ENCODE results near the gene PDCD6IP. TPM values are rescaled to one million over a fixed set of nuclear protein-coding genes. Genes with fewer than 3 reads are reported as not detected.
"Not testable (repeated sequence)": the region's sequence is repeated elsewhere in the genome, so short reads cannot be mapped to it uniquely, and the experiment has no call there.

Gene PDCD6IP
- total RNA-seq, 1 experiment from 2014 or later = 40.1 TPM

DNA sequence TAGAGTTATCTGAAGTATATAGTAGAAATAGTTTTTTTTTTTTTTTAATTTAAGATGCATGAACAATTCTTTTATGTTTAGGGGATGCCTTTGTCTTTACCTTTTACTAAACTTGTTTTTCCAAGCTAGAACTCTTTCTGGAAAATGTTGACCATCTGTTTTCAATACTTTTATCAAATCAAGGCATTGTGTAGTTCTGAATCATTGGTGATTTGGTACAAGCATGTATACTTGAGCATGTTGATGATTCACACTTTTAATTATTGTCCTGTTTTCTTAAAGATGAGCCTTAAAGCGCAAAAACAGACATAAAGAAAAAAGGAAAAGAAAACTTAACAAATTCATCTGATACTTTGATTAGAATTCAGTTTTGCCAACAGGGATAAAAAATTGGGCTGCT lies 28.3 kb downstream of the PDCD6IP start:
- H3K36me3 ChIP-seq = peaks cover 40% of the 10 kb centered on the region
- H3K4me3 ChIP-seq = no peak overlapping the region
- no peaks in the 10 kb centered on the region for H3K27me3 ChIP-seq
- H3K9me3 ChIP-seq = no peaks in the 10 kb centered on the region
- DNase-seq = no peak

DNA sequence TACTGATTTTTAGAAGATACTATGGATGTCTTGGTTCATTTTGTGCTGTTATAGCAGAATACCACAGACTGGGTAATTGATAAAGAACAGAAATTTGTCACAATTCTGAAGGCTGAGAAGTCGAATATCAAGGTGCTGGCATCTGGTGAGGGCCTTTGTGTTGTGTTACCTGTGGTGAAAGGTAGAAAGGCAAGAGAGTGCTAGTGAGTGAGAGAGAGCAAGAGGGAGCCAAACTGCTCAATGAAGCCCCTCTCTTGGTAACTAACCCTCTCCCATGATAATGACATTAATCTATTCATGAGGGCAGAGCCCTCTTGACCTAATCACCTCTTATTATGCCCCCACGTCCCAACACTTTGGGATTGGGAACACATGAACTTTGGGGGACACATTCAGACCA lies 31.3 kb downstream of the PDCD6IP start:
- no peak for DNase-seq
- H3K4me3 ChIP-seq = no peak overlapping the region
- H3K27me3 ChIP-seq = no peaks in the 10 kb centered on the region
- H3K36me3 ChIP-seq = peaks cover 37% of the 10 kb centered on the region
- H3K9me3 ChIP-seq = no peaks in the 10 kb centered on the region

DNA sequence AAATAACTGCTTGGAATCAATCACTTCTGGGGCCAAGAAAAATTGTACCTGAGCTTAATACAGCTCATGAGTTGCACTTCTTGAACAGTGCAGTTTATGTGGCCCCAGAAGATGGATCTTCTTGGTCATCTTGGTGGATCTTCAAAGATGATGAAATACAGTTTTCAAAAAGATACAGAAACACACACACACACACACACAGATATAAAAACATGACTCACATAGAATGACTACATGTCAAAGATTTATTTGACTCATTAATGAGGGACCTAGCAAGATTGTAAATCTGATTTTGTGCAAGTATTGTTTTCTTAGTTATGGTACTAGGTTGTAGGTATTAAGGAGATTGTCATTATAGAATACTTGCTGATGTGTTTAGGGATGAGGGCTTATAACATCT lies 32.6 kb downstream of the PDCD6IP start:
- DNase-seq = no peak
- Histone ChIP-seq H3K9me3 (no peaks in the 10 kb centered on the region), H3K36me3 (peaks cover 37% of the 10 kb centered on the region), H3K4me3 (no peak overlapping the region), H3K27me3 (no peaks in the 10 kb centered on the region)

DNA sequence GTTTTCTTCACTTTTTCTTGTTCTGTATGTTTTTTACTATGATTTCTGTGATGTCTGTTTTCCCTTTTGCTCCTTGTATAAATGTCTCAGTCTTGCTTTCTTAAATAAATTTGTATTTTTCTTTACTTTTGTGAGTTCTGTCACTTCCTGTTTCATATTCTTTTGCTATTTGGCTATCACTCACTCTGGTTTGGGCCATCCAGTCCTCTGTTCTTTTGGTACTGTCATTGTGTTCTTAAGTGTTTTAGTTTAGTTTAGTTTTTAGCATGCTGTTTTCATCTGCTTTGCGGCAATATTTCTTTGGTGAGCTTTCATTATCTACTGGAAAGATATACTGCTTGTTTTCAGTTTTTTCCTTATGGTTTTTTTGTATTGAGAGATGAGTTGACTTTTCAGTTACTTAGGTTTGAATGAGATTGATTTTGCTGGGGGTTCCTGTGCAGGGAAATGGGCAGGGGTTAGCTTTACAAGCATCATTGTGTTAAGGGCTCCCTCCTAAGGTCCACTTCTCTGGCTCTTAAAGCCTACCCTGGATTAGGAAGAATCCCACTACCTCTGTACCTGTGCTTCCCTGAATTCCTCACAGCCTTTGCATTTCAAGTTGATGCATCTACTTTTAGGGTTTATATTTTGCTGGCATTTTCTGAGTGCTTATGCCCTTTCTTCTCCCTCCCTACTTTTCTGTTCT lies 35.1 kb downstream of the PDCD6IP start:
- no peak for DNase-seq
- Histone ChIP-seq H3K9me3 (no peaks in the 10 kb centered on the region), H3K36me3 (peaks cover 16% of the 10 kb centered on the region; the same call in 1 of the 2 replicates), H3K27me3 (no peaks in the 10 kb centered on the region), H3K4me3 (no peak overlapping the region)

DNA sequence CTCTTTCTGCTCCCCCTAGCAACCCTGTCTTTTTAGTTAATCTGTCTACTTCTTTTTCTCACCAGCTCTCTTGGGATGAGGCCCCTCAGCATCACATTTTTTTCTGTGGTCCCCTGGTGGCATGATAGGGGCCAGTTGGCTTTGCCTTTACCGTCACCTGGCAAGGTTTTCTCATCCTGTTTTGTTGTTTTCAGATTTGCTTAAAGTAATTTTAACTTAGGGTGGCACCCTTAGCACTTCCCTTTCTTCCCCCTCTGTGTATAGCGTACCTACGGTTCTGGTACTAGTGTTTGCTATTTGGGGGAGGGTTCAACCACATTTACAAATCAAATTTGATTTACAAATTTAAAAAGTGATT lies 35.6 kb downstream of the PDCD6IP start:
- no peaks in the 10 kb centered on the region for H3K27me3 ChIP-seq
- H3K9me3 ChIP-seq = no peaks in the 10 kb centered on the region
- H3K4me3 ChIP-seq = no peak overlapping the region
- DNase-seq = no peak
- peaks cover 11% of the 10 kb centered on the region; the same call in 1 of the 2 replicates for H3K36me3 ChIP-seq

DNA sequence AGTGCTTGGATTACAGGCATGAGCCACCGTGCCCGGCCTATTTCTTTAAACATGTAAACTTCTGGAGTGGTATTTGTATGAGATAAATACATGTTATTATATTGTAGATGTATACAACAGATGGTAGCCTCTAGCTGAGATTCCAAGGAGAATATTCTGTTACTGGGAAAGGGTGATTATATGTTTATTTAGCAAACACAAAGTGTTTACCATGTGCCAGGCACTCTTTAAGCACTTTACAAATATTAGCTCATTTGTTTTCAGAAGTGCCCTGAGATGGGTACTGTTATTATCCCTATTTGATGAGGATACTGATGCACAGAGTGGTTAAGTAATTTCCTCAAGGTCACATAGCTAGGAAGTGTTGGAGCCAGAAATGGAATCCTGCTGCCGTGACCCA lies 38.8 kb downstream of the PDCD6IP start:
- DNase-seq, H3K4me3 ChIP-seq, H3K27me3 ChIP-seq, H3K9me3 ChIP-seq, H3K36me3 ChIP-seq: not testable (repeated sequence)

DNA sequence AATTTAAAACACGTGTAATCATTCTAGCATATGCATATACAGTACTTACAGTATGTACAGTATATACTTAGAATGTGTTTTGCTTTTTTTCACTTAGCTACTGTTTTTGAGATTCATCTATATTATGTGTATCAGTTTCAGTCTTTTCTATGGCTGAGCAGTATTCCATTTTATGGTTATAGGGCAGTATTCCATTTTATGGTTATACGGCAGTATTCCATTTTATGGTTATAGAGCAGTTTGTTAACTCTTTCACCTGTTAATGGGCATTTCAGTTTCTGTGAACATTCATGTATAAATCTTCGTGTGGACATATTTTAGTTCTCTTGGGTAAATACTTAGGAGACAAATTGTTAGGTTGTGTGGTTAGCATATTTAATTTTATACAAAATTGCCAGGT lies 40.9 kb downstream of the PDCD6IP start:
- no peak for DNase-seq
- no peaks in the 10 kb centered on the region for H3K27me3 ChIP-seq
- H3K36me3 ChIP-seq = peaks cover 3% of the 10 kb centered on the region; the same call in 1 of the 2 replicates
- no peaks in the 10 kb centered on the region for H3K9me3 ChIP-seq
- H3K4me3 ChIP-seq = no peak overlapping the region

DNA sequence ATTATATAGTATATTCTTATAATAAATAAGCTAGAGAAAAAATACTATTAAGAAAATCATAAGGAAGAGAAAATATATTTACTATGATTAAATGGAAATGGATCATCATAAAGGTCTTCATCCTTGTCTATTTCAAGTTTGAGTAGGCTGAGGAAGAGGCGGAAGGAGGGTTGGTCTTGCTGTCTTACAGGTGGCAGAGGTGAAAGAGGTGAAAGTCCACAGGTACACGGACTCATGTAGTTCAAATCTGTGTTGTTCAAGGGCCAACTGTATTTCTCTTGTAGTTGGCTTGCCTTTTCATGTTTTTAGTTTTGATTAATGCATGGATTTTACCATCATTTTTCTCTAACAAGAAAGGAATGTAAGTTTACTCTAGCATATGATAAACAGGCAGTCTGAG lies 41.7 kb downstream of the PDCD6IP start:
- no peak for DNase-seq
- no peaks in the 10 kb centered on the region; the same call in 1 of the 2 replicates for H3K36me3 ChIP-seq
- H3K9me3 ChIP-seq = no peaks in the 10 kb centered on the region
- no peaks in the 10 kb centered on the region for H3K27me3 ChIP-seq
- no peak overlapping the region for H3K4me3 ChIP-seq

DNA sequence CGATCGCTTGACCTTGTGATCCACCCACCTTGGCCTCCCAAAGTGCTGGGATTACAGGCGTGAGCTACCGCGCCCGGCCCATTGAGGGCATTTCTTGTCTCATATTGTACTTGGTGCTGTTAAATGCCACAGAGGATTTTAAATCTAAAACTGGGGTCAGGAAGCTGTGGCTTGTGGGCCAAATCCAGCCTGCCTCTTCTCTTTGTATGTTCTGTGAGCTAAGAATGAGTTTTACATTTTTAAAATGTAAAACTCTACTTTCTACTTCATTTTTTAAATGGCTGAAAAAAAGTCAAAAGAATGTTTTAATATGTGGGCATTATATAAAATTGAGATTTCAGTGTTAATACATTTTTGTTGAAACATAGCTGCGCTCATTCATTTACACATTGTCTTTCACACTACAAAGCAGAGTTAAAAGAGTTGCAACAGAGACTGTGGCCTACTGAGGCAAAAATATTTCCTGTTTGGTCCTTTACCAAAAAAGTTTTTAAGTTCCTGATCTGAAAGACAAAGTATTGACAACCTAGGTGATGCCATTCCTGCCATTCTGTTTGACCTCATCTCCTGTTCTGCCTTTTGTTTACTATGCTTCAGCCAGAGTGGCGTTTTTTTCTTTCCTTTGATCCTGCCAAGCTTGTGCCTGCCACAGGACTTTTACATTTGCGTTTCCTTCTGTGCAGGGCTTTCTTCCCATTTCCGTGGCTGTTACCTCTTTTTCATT lies 50.4 kb downstream of the PDCD6IP start:
- Histone ChIP-seq H3K36me3 (peaks cover 4% of the 10 kb centered on the region; the same call in 1 of the 2 replicates), H3K9me3 (no peaks in the 10 kb centered on the region), H3K4me3 (no peak overlapping the region), H3K27me3 (no peaks in the 10 kb centered on the region)
- no peak for DNase-seq

DNA sequence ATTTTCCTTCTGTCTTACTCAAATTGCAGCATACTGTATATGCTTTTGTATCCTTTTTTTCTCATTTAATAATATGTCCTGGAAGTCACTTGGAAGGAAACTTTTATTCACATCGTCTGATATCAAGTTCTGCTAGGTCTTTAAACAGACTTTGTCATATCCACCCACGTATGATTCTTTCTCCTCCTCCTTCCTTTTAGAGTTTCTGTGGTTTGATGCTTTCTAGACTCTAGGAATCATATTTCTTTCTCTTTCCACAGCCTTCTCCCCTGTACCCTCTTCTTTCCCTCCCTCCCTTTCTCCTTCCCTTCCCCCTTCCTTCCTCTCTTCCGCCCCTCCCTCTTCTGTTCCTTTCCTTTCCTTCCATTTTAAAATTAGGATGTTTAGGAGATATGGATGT lies 52.2 kb downstream of the PDCD6IP start:
- not testable (repeated sequence) for H3K36me3 ChIP-seq, H3K4me3 ChIP-seq, H3K9me3 ChIP-seq, H3K27me3 ChIP-seq, DNase-seq

DNA sequence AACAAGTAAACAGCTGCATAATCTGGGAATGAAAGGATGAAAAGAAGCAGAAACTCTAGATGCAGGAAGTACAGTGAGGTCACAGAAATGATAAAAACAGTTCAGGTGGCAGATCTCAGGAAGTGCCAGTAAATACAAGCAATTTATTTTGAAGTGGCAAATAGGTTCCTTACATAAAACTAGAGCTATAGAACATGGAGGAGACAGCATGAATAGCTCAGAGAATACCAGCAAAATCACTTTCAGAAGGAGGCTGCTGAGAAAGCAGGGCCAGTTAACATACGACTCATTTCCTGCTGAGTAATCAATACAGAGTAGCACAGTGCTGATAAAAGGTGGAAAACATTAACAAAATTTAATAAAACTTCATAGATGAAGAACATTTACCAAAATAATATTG lies 57.0 kb downstream of the PDCD6IP start:
- not testable (repeated sequence) for H3K36me3 ChIP-seq, H3K27me3 ChIP-seq, H3K9me3 ChIP-seq, H3K4me3 ChIP-seq
- peak; percentile 1 for DNase-seq

DNA sequence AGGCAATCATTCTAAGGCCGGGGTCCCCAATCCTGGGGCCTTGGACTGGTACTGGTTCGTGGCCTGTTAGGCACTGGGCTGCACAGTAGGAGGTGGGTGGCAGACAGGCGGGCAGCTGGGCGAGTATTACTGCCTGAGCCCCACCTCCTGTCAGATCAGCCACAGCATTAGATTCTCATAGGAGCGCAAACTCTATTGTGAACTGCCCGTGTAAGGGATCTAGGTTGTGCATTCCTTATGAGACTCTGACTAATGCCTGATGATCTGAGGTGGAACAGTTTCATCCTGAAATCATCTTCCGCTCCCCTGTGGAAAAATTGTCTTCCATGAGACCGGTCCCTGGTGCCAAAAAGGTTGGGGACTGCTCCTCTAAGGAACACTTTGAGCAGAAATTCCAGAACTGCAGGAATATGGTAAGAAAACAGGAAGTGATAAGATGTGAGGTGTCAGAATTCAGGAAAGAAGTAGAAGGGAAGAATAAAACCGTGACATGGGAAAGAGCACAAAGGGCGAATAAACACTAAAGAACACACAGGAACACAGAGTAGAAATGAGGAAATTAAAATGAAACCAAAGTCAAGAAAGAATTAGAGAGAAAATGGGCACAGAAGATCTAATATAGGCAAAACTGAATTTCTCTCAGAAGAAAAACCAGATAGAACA lies 57.6 kb downstream of the PDCD6IP start:
- Histone ChIP-seq H3K4me3 (no peak overlapping the region), H3K27me3 (no peaks in the 10 kb centered on the region), H3K36me3 (peaks cover 5% of the 10 kb centered on the region), H3K9me3 (no peaks in the 10 kb centered on the region)
- DNase-seq = peak; percentile 25

DNA sequence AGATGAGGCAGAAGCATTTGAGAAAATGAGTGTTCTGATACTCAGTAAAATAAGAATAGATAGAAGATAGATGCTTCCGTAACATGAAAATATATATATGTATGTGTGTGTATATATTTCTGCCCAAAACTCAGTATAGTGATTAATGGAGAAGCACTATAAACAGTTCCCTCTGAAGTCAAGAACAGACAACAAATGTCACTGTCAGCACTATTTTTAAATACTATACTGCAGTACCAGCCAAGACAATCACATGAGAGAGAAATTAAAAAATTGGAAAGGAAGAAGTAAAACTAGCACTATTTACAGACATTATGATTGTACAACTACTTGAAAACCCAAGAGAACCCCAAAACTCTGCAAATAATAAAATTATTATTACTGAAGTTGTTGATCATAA lies 59.3 kb downstream of the PDCD6IP start:
- H3K4me3 ChIP-seq, H3K9me3 ChIP-seq, H3K27me3 ChIP-seq, H3K36me3 ChIP-seq, DNase-seq: not testable (repeated sequence)

DNA sequence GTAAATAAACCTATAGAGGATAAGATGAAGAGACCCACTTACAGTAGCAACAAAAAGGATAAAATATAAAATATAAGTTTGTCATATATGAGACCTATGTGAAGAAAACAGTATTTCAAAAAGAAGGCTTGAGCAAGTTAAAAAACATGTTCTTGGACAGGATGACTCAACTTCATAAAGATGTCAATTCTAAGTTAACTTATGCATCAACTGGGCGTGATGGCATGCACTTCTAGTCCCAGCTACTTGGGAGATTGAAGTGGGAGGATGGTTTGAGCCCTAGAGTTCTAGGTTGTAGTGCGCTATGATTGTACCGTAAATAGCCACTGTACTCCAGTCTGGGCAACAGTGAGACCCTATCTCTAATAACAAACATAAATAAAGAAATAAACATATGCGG lies 59.7 kb downstream of the PDCD6IP start:
- Histone ChIP-seq H3K4me3 (no peak overlapping the region), H3K9me3 (no peaks in the 10 kb centered on the region), H3K36me3 (peaks cover 9% of the 10 kb centered on the region), H3K27me3 (no peaks in the 10 kb centered on the region)
- DNase-seq = no peak

DNA sequence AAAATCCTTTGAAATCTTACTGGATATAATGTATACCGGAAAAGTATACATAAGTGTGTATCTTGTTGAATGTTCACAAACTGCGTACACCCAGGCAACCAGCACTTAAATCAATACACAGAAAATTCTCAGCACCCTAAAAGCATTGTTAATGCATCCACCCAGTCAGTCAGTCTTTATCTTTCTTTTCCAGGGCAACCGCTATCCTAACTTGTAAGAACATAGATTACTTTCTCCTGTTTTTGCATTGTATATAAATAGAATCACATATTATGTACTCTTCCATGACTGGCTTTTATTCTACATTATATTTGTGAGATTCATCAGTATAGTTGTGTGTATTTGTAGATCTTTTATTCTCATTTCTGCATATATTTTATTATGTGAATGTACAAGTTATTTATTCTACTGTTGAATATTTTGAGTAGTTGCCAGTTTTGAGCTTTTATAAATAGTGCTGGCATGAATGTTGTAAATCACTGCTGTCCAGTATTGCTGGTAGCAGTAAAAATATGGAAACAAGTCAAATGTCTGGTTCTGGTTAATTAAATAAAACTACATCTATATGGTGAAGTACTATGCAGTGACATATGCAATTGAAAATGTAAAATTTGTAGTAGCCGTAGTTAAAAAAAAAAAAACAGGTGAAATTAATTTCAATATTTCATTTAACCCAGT lies 62.1 kb downstream of the PDCD6IP start:
- Histone ChIP-seq H3K27me3 (no peaks in the 10 kb centered on the region), H3K36me3 (peaks cover 20% of the 10 kb centered on the region), H3K9me3 (no peaks in the 10 kb centered on the region), H3K4me3 (no peak overlapping the region)
- DNase-seq = no peak

DNA sequence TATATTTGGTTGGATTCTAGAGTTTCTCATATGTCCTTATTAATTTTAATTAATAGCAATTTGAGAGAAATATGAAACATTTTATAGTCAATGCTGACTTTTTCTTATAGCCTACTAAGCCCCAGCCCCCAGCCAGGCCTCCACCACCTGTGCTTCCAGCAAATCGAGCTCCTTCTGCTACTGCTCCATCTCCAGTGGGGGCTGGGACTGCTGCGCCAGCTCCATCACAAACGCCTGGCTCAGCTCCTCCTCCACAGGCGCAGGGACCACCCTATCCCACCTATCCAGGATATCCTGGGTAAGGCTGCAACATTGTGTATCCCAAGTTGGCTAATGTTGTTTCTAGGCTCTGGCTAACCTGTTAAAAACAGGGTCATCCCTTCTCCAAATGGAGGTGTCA lies 66.7 kb downstream of the PDCD6IP start:
- Histone ChIP-seq H3K4me3 (no peak overlapping the region), H3K36me3 (peaks cover 24% of the 10 kb centered on the region), H3K27me3 (no peaks in the 10 kb centered on the region), H3K9me3 (no peaks in the 10 kb centered on the region)
- DNase-seq = no peak

DNA sequence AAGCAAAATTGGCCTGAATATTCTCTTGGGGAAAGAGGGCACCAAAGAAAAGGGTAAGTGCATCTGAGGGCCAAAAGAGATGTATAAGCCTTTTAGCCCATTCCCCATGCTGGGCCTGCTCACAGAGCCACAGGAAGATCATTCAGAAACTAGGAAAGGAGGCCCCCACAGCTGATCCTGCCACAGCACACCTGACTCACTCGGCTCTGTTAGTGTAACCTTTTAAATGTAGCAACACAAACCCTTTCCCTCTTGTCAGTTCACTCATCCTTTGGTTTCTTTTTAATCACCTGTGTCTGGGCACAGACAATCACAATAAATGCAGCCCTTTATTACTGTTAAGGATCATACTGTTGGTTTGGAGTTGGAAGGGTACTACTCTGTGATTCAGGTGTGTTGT lies 69.9 kb downstream of the PDCD6IP start:
- Histone ChIP-seq H3K4me3 (no peak overlapping the region), H3K27me3 (no peaks in the 10 kb centered on the region), H3K36me3 (peaks cover 19% of the 10 kb centered on the region), H3K9me3 (no peaks in the 10 kb centered on the region)
- DNase-seq = no peak

All from MG63 (cell line).